Hepatocyte (in vitro differentiated cells): ENCODE measurements around the gene KRTAP9-3.

Experiments
- EZH2phosphoT487 ChIP-seq: fragments of 200-600 bp; sonication (generic); IDR thresholded peaks from one replicate; pipeline ENCODE4 v1.6.1; 2018; ENCODE audit warnings: antibody characterized with exemption, mild to moderate bottlenecking, low read depth, moderate library complexity; ENCODE audit not compliant: unreplicated experiment, severe bottlenecking
- TF ChIP-seq, protein P1 (sequence below): fragments of 200-600 bp; sonication (generic); IDR thresholded peaks from 2 replicates; pipeline ENCODE4 v1.5.1; 2016; ENCODE audit warnings: antibody characterized with exemption, mild to moderate bottlenecking; ENCODE audit not compliant: poor library complexity

DNA sequence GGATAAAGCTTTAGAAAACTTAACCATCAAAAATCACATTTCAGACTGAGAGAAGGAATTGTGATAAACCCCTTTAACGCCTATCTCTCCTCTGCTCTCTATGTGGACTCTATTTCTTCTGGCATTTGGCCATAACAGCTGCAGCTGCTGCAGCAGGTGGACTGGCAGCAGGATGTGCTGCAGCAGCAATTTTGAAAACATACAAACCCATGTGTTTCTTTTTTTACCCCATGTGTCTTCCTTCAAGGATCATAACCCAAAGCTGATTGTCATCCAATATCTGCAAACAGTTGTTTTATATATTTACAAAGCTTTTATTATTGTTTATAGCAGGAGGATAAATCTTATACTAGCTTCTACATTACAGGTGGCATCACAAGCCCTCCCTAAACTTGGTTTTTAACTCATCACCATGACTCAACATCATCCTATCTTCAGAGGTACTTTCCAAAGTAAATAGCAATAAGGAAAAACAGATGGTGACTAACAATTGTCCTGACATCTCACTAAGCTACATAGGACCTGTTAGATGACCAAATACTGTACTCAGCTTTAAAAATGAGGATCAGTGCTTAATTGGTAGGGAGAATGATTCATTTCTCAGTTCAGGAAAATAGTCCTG lies 20.3 kb upstream of the KRTAP9-3 start:
- TF ChIP-seq, protein P1, sequence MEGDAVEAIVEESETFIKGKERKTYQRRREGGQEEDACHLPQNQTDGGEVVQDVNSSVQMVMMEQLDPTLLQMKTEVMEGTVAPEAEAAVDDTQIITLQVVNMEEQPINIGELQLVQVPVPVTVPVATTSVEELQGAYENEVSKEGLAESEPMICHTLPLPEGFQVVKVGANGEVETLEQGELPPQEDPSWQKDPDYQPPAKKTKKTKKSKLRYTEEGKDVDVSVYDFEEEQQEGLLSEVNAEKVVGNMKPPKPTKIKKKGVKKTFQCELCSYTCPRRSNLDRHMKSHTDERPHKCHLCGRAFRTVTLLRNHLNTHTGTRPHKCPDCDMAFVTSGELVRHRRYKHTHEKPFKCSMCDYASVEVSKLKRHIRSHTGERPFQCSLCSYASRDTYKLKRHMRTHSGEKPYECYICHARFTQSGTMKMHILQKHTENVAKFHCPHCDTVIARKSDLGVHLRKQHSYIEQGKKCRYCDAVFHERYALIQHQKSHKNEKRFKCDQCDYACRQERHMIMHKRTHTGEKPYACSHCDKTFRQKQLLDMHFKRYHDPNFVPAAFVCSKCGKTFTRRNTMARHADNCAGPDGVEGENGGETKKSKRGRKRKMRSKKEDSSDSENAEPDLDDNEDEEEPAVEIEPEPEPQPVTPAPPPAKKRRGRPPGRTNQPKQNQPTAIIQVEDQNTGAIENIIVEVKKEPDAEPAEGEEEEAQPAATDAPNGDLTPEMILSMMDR, result no peak
- TF ChIP-seq EZH2phosphoT487, result no peak
